Endothelial cell of umbilical vein (primary cell): Measurements from ENCODE around the gene ACO2.

Experiments
- EZH2 ChIP-seq: IDR thresholded peaks from 2 replicates; pipeline ENCODE4 v1.6.1; 2012; ENCODE audit warnings: borderline replicate concordance, low read depth, mild to moderate bottlenecking, moderate library complexity, low read length, inconsistent platforms; ENCODE audit not compliant: severe bottlenecking
- POLR2AphosphoS5 ChIP-seq: IDR thresholded peaks from 2 replicates; pipeline ENCODE4 v1.6.1; 2012; ENCODE audit warnings: low read depth, mild to moderate bottlenecking, control low read depth, low read length, moderate library complexity; ENCODE audit not compliant: insufficient read depth

DNA sequence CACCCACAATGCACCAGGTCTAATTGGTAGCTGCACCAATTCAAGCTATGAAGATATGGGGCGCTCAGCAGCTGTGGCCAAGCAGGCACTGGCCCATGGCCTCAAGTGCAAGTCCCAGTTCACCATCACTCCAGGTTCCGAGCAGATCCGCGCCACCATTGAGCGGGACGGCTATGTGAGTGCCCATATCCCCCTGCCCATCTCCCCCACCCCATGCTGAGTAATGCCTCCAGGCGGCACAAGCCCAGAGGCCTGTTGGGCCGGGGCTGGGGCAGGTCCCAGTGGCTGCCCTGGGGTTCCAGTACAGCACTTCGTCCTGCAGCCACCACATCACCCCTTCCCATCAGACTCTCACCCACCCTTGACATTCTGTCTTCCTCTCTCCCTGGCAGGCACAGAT is 53.9 kb downstream of the ACO2 start:
- TF ChIP-seq EZH2 (no peak), POLR2AphosphoS5 (no peak)
